Mesendoderm (in vitro differentiated cells): ENCODE measurements around the gene USP2. TPM values are rescaled to one million over a fixed set of nuclear protein-coding genes. Genes with fewer than 3 reads are reported as not detected.

Experiments used
- DNase-seq: peaks from one replicate; pipeline ENCODE4 v3.0.0; 2013
- H2AK5ac ChIP-seq: 2 replicates; pipeline ENCODE4 v1.6.1; 2013; ENCODE audit warnings: low read length, inconsistent platforms
- H2BK120ac ChIP-seq: 2 replicates; pipeline ENCODE4 v1.6.1; 2013; ENCODE audit warnings: low read depth, mild to moderate bottlenecking, low read length, moderate library complexity, mixed read lengths
- H2BK15ac ChIP-seq: replicated peaks from 2 replicates; pipeline ENCODE4 v1.6.1; 2013; ENCODE audit warnings: low read depth, mild to moderate bottlenecking, moderate library complexity
- H2BK5ac ChIP-seq: 2 replicates; pipeline ENCODE4 v1.6.1; 2013; ENCODE audit warnings: low read length, inconsistent platforms
- H3K18ac ChIP-seq: 2 replicates; pipeline ENCODE4 v1.6.1; 2013; ENCODE audit warnings: mild to moderate bottlenecking, low read length, mixed read lengths
- H3K23ac ChIP-seq: one replicate; pipeline ENCODE4 v1.6.1; 2013; ENCODE audit warnings: low read length
- H3K27ac ChIP-seq: 2 replicates; pipeline ENCODE4 v1.5.1; 2013; ENCODE audit warnings: low read depth, mild to moderate bottlenecking, inconsistent platforms, low read length, moderate library complexity
- H3K27me3 ChIP-seq: 2 replicates; pipeline ENCODE4 v1.6.1; 2013; ENCODE audit warnings: low read length, control low read depth, mild to moderate bottlenecking, inconsistent platforms; ENCODE audit not compliant: insufficient read depth, poor library complexity
- H3K36me3 ChIP-seq: 2 replicates; pipeline ENCODE4 v1.6.1; 2013; ENCODE audit warnings: low read length, inconsistent platforms; ENCODE audit not compliant: control insufficient read depth, insufficient read depth
- H3K4ac ChIP-seq: one replicate; pipeline ENCODE4 v1.6.1; 2013; ENCODE audit warnings: low read depth, mild to moderate bottlenecking, low read length, moderate library complexity
- H3K4me1 ChIP-seq: 2 replicates; pipeline ENCODE4 v1.6.1; 2013; ENCODE audit warnings: low read depth, low read length, inconsistent platforms; ENCODE audit not compliant: control insufficient read depth
- H3K4me2 ChIP-seq: 2 replicates; pipeline ENCODE4 v1.6.1; 2013; ENCODE audit warnings: low read length
- H3K4me3 ChIP-seq: 2 replicates; pipeline ENCODE4 v1.5.1; 2013; ENCODE audit warnings: mild to moderate bottlenecking, low read length
- H3K56ac ChIP-seq: one replicate; pipeline ENCODE4 v1.6.1; 2013; ENCODE audit warnings: low read length
- H3K79me1 ChIP-seq: 2 replicates; pipeline ENCODE4 v1.6.1; 2013; ENCODE audit warnings: low read length, inconsistent platforms
- H3K79me2 ChIP-seq: 2 replicates; pipeline ENCODE4 v1.6.1; 2013; ENCODE audit warnings: mild to moderate bottlenecking, low read length; ENCODE audit not compliant: control insufficient read depth, insufficient read depth
- H3K9ac ChIP-seq: 2 replicates; pipeline ENCODE4 v1.6.1; 2013; ENCODE audit warnings: low read length, inconsistent platforms
- H4K5ac ChIP-seq: one replicate; pipeline ENCODE4 v1.6.1; 2013; ENCODE audit warnings: low read length
- H4K8ac ChIP-seq: one replicate; pipeline ENCODE4 v1.6.1; 2013; ENCODE audit warnings: low read depth, mild to moderate bottlenecking, control low read depth, low read length, moderate library complexity
- WGBS: extraction: QIAGEN DNeasy Blood & Tissue Kit; methylation state at CpG from one replicate; pipeline ENCODE4 v1.1.7; 2013; ENCODE audit warnings: low lambda C conversion rate, missing lambda C conversion rate; ENCODE audit not compliant: insufficient coverage; ENCODE audit errors: extremely low coverage; 5-methylcytosine and 5-hydroxymethylcytosine counted together
- polyA plus RNA-seq, 2 experiments: library from polyadenylated mRNA; stranded (reverse); fragments of 200-250 nt; gene quantifications; one replicate each; pipeline ENCODE4 v1.2.3, GENCODE V29; 2013

The USP2 gene
- 6.2 TPM for polyA plus RNA-seq (2013, experiment 1 of 2)
- 5.9 TPM for polyA plus RNA-seq (2013, experiment 2 of 2)

- Histone ChIP-seq H3K27ac (no peak within 1 kb of the TSS), H3K79me1 (no peaks in the 10 kb centered on the region)
- WGBS: no CpG with 5 or more reads among the region's 54 CpGs
Measured at GRCh38 chr11:119381181-119381988, at the start of gene USP2. Gene USP2, minus strand, starts transcription at chr11:119381690. Its CDS starts 8,210 bp downstream, at chr11:119373480.

GRCh38 chr11:119427279-119427678 is 45.8 kb upstream of the USP2 start:
- Histone ChIP-seq H3K4me2 (no peak overlapping the region), H3K56ac (no peak overlapping the region), H3K79me2 (peaks cover under 1% of the 10 kb centered on the region), H4K5ac (no peak overlapping the region), H3K27me3 (no peaks in the 10 kb centered on the region), H3K79me1 (no peaks in the 10 kb centered on the region), H3K4ac (no peak overlapping the region), H3K9ac (no peak overlapping the region), H2BK120ac (no peak overlapping the region), H3K36me3 (no peaks in the 10 kb centered on the region), H3K4me3 (no peak overlapping the region), H4K8ac (no peak overlapping the region), H3K27ac (no peak overlapping the region), H3K18ac (no peak overlapping the region), H2BK5ac (no peak overlapping the region), H3K23ac (no peak overlapping the region), H3K4me1 (peaks cover 9% of the 10 kb centered on the region), H2AK5ac (no peak overlapping the region), H2BK15ac (no peak overlapping the region)
- DNase-seq: no peak
- no CpG with 5 or more reads among the region's 5 CpGs for WGBS

More at GRCh38 chr11:119381181-119381988, at the start of gene USP2:
- Histone ChIP-seq H3K4me1 (peaks cover 30% of the 10 kb centered on the region), H3K4me2 (peak within 1 kb of the TSS; percentile 88), H3K4me3 (peak within 1 kb of the TSS; percentile 56), H4K5ac (no peak within 1 kb of the TSS), H3K27me3 (no peaks in the 10 kb centered on the region), H4K8ac (no peak within 1 kb of the TSS), H3K18ac (no peak within 1 kb of the TSS), H3K56ac (peak within 1 kb of the TSS; percentile 90), H3K79me2 (no peaks in the 10 kb centered on the region), H2BK120ac (no peak within 1 kb of the TSS), H3K36me3 (no peaks in the 10 kb centered on the region), H2BK15ac (no peak within 1 kb of the TSS), H3K23ac (peak within 1 kb of the TSS; percentile 20), H3K9ac (peak within 1 kb of the TSS; percentile 73), H2BK5ac (peak within 1 kb of the TSS; percentile 9), H3K4ac (peak within 1 kb of the TSS; percentile 56), H2AK5ac (peak within 1 kb of the TSS; percentile 94)
- peak; percentile 98 for DNase-seq

GRCh38 chr11:119426142-119426541 is 44.7 kb upstream of the USP2 start:
- Histone ChIP-seq H3K9ac (no peak overlapping the region), H4K8ac (no peak overlapping the region), H2BK15ac (no peak overlapping the region), H3K56ac (no peak overlapping the region), H2BK120ac (no peak overlapping the region), H3K27ac (no peak overlapping the region), H3K23ac (no peak overlapping the region), H3K18ac (no peak overlapping the region), H3K79me1 (peaks cover 3% of the 10 kb centered on the region), H4K5ac (no peak overlapping the region), H3K4me1 (peaks cover 9% of the 10 kb centered on the region), H3K79me2 (peaks cover 12% of the 10 kb centered on the region), H3K4me3 (no peak overlapping the region), H2BK5ac (no peak overlapping the region), H2AK5ac (no peak overlapping the region), H3K27me3 (no peaks in the 10 kb centered on the region), H3K36me3 (no peaks in the 10 kb centered on the region), H3K4ac (no peak overlapping the region), H3K4me2 (no peak overlapping the region)
- DNase-seq: peak; percentile 13
- WGBS: no CpG with 5 or more reads among the region's 4 CpGs

GRCh38 chr11:119424775-119425174 is 43.3 kb upstream of the USP2 start:
- no peak for DNase-seq
- H3K27ac ChIP-seq: no peak overlapping the region
- H2BK15ac ChIP-seq: no peak overlapping the region
- H3K79me1 ChIP-seq: peaks cover 14% of the 10 kb centered on the region
- peaks cover 22% of the 10 kb centered on the region for H3K79me2 ChIP-seq
- no peak overlapping the region for H3K23ac ChIP-seq
- H3K18ac ChIP-seq: no peak overlapping the region
- H3K4ac ChIP-seq: no peak overlapping the region
- H4K5ac ChIP-seq: no peak overlapping the region
- no peak overlapping the region for H3K4me2 ChIP-seq
- H2BK5ac ChIP-seq: no peak overlapping the region
- no peak overlapping the region for H3K9ac ChIP-seq
- no peak overlapping the region for H2BK120ac ChIP-seq
- peaks cover 12% of the 10 kb centered on the region for H3K4me1 ChIP-seq
- H3K36me3 ChIP-seq: peaks cover 1% of the 10 kb centered on the region
- no CpG with 5 or more reads among the region's 2 CpGs for WGBS
- no peak overlapping the region for H3K56ac ChIP-seq
- H4K8ac ChIP-seq: no peak overlapping the region
- no peaks in the 10 kb centered on the region for H3K27me3 ChIP-seq
- H2AK5ac ChIP-seq: no peak overlapping the region
- no peak overlapping the region for H3K4me3 ChIP-seq

GRCh38 chr11:119424276-119424675 is 42.8 kb upstream of the USP2 start:
- peaks cover 2% of the 10 kb centered on the region for H3K36me3 ChIP-seq

More at GRCh38 chr11:119424276-119424675, 42.8 kb upstream of the USP2 start:
- H3K23ac ChIP-seq: no peak overlapping the region
- H3K4me3 ChIP-seq: no peak overlapping the region
- H2BK5ac ChIP-seq: no peak overlapping the region
- H3K56ac ChIP-seq: no peak overlapping the region
- H3K4me2 ChIP-seq: no peak overlapping the region
- H3K4me1 ChIP-seq: peaks cover 12% of the 10 kb centered on the region
- H2AK5ac ChIP-seq: no peak overlapping the region
- WGBS: no CpG with 5 or more reads among the region's 3 CpGs
- no peak overlapping the region for H3K4ac ChIP-seq
- H3K79me2 ChIP-seq: peaks cover 22% of the 10 kb centered on the region
- peaks cover 16% of the 10 kb centered on the region for H3K79me1 ChIP-seq
- no peak overlapping the region for H3K18ac ChIP-seq
- DNase-seq: no peak
- H2BK15ac ChIP-seq: no peak overlapping the region
- no peak overlapping the region for H4K5ac ChIP-seq
- H3K27ac ChIP-seq: no peak overlapping the region
- no peak overlapping the region for H4K8ac ChIP-seq
- H3K27me3 ChIP-seq: no peaks in the 10 kb centered on the region
- no peak overlapping the region for H2BK120ac ChIP-seq
- H3K9ac ChIP-seq: no peak overlapping the region
